K562 (cell line): ENCODE measurements around the gene MBOAT7. TPM values are rescaled to one million over a fixed set of nuclear protein-coding genes. Genes with fewer than 3 reads are reported as not detected.

ENCODE experiments used
- C11orf30 ChIP-seq: fragments of 450-650 bp; IDR thresholded peaks from 2 replicates; pipeline ENCODE4 v1.6.1; 2016; ENCODE audit warnings: low read depth, mild to moderate bottlenecking
- CBFA2T3 ChIP-seq: fragments of 450-650 bp; IDR thresholded peaks from 2 replicates; pipeline ENCODE4 v1.6.1; 2017
- CC2D1A ChIP-seq: fragments of 450-650 bp; IDR thresholded peaks from 2 replicates; pipeline ENCODE4 v1.6.1; 2017; ENCODE audit warnings: mild to moderate bottlenecking
- CTCFL ChIP-seq: IDR thresholded peaks from 2 replicates; pipeline ENCODE4 v1.6.1; 2011; ENCODE audit warnings: borderline replicate concordance, low read depth, mild to moderate bottlenecking, moderate library complexity, low read length; ENCODE audit not compliant: insufficient read depth, poor library complexity, severe bottlenecking
- DNMT1 ChIP-seq: fragments of 450-650 bp; IDR thresholded peaks from 2 replicates; pipeline ENCODE4 v1.6.1; 2016; ENCODE audit warnings: antibody characterized with exemption, mild to moderate bottlenecking
- ELF4 ChIP-seq: fragments of 450-650 bp; formaldehyde crosslinking; IDR thresholded peaks from 2 replicates; pipeline ENCODE4 v1.4.0; 2022; ENCODE audit warnings: missing genetic modification characterization
- HDAC2 ChIP-seq: fragments of 450-650 bp; IDR thresholded peaks from 2 replicates; pipeline ENCODE4 v1.6.1; 2016; ENCODE audit warnings: mild to moderate bottlenecking
- IRF2 ChIP-seq: sonication (generic); formaldehyde crosslinking; IDR thresholded peaks from 2 replicates; pipeline ENCODE4 v1.8.1; 2022; ENCODE audit warnings: mild to moderate bottlenecking, missing genetic modification reagents
- KAT8 ChIP-seq: fragments of 450-650 bp; IDR thresholded peaks from 2 replicates; pipeline ENCODE4 v1.6.1; 2016; ENCODE audit warnings: low read depth, mild to moderate bottlenecking
- NFYB ChIP-seq: IDR thresholded peaks from 2 replicates; pipeline ENCODE4 v1.6.1; 2011; ENCODE audit warnings: mild to moderate bottlenecking, moderate library complexity; ENCODE audit not compliant: insufficient read length; ENCODE audit errors: extremely low read depth
- RFX7 ChIP-seq: fragments of 250-450 bp; sonication (Bioruptor Pico); IDR thresholded peaks from 2 replicates; pipeline ENCODE4 v1.5.1; 2021; ENCODE audit warnings: mild to moderate bottlenecking
- SPI1 ChIP-seq: IDR thresholded peaks from 2 replicates; pipeline ENCODE4 v1.6.1; 2011; ENCODE audit warnings: low read depth, low read length, control low read depth, borderline replicate concordance
- THRB ChIP-seq: fragments of 450-650 bp; formaldehyde crosslinking; conservative IDR thresholded peaks from 2 replicates; pipeline ENCODE4 v1.4.0; 2022; ENCODE audit warnings: mild to moderate bottlenecking, missing genetic modification characterization
- TRIM28 ChIP-seq: fragments of 450-650 bp; IDR thresholded peaks from 2 replicates; pipeline ENCODE4 v1.6.1; 2017
- ZBTB12 ChIP-seq: fragments of 250-450 bp; sonication (Bioruptor Pico); IDR thresholded peaks from 2 replicates; pipeline ENCODE4 v1.4.0; 2020
- ZBTB43 ChIP-seq: sonication (generic); formaldehyde crosslinking; IDR thresholded peaks from 2 replicates; pipeline ENCODE4 v1.8.0; 2023; ENCODE audit warnings: mild to moderate bottlenecking, missing genetic modification reagents
- ZEB2 ChIP-seq: fragments of 450-650 bp; IDR thresholded peaks from 2 replicates; pipeline ENCODE4 v1.6.1; 2016
- ZMIZ1 ChIP-seq, 2 experiments: fragments of 150-350 bp in 1 of 2; IDR thresholded peaks; 2 replicates each; pipeline ENCODE4 v1.6.1; 2012 to 2016; ENCODE audit warnings: low read depth in 2 of 2, low read length in 2 of 2, mild to moderate bottlenecking in 1 of 2, moderate library complexity in 1 of 2
- ZNF436 ChIP-seq: fragments of 250-450, 450-650 bp; sonication (Bioruptor Pico); formaldehyde crosslinking; IDR thresholded peaks from 2 replicates; pipeline ENCODE4 v1.7.0; 2020; ENCODE audit warnings: mild to moderate bottlenecking
- polyA plus RNA-seq, 8 experiments: library from polyadenylated mRNA; depleted of rRNA in 4 of 8; stranded (reverse) in 5 of 8; unstranded in 3 of 8; fragments of >200 nt; fragmentation: Nextera tagmentation in 2 of 8; fragmentation: Illumina TruSeq in 1 of 8; extraction: Ambion mirVana in 2 of 8; extraction: Trizol in 1 of 8; gene quantifications; 2 replicates each; pipeline versions ENCODE4 v1.2.1 to v1.2.3, GENCODE V29; 2011 to 2014; ENCODE audit warnings: inconsistent platforms in 1 of 8, missing spikeins in 1 of 8
- total RNA-seq, 7 experiments: library from RNA; depleted of rRNA in 6 of 7; stranded (reverse); fragments of >200 nt in 6 of 7; fragmentation: Illumina TruSeq in 2 of 7; extraction: Trizol in 2 of 7; gene quantifications; 2 replicates each; pipeline versions ENCODE4 v1.2.1 to v1.2.3, GENCODE V29; 2011 to 2021; ENCODE audit warnings: low replicate concordance in 1 of 7

MBOAT7 gene
- total and polyA plus RNA-seq, 9 of the 15 experiments (the other 6 are each of a cell fraction or from before 2014, with no cell fraction given) = 1.4 to 153 (median 56.1) TPM

- TF ChIP-seq ZBTB12 (CRISPR knock-in tag) (peak; percentile 42; the same call in 1 of the 2 replicates), ELF4 (CRISPR knock-in tag) (peak; percentile 38; the same call in 1 of the 2 replicates), NFYB (peak; percentile 98), ZNF436 (CRISPR knock-in tag) (no peak), THRB (CRISPR knock-in tag) (no peak), CTCFL (peak; percentile 85), TRIM28 (no peak), ZMIZ1 (IDR thresholded peaks at IDR 0.05; ENCODE audit: low read depth in 2 of 2, low read length in 2 of 2) (no peak; a peak in 1 of 4 replicates), C11orf30 (peak; percentile 94), IRF2 (no peak), DNMT1 (no peak), CBFA2T3 (no peak), KAT8 (no peak), SPI1 (no peak), RFX7 (no peak), ZEB2 (no peak), HDAC2 (peak; percentile 21; the same call in 1 of the 2 replicates), CC2D1A (no peak), ZBTB43 (CRISPR knock-in tag) (no peak)
Measured at GRCh38 chr19:54159352-54160181, 29.8 kb downstream of the MBOAT7 start, which contains the start of gene LENG1 (continued).
